NCI-H2107 treated with DMSO at 0.1 percent for 48 hours (cell line): ENCODE data around the gene SCN4A.
"Not testable (repeated sequence)": the region's sequence is repeated elsewhere in the genome, so short reads cannot be mapped to it uniquely, and the experiment has no call there.

Experiments
- DNase-seq: peaks from one replicate; lab custom pipeline; 2025; ENCODE audit not compliant: unreplicated experiment; lab: John Stamatoyannopoulos, UW

Gene SCN4A

DNA sequence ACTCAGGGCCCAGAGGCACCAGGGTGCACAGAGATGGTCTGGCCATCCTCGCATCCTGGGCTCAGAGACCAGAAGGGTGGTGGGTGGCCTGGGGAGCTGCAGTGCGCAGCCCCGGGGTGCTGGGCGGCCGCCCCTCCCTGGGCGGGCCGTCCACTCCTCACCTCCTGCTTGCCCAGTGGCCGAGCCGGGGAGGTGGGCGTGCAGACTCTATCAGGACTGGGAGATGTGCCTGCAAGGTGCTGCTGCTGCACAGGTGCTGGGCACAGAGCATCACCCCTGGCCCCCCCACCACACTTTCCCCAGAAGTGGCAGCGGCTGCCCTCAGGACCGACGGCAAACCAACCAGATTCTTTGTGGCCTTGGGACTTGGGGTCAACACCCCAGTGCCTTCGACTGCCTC lies at the start of gene SCN4A:
TSS of gene SCN4A (minus strand) at position 123 of the 400 bp plus-strand sequence. CDS start at position 46, 77 bp downstream.
- DNase-seq, result no peak

DNA sequence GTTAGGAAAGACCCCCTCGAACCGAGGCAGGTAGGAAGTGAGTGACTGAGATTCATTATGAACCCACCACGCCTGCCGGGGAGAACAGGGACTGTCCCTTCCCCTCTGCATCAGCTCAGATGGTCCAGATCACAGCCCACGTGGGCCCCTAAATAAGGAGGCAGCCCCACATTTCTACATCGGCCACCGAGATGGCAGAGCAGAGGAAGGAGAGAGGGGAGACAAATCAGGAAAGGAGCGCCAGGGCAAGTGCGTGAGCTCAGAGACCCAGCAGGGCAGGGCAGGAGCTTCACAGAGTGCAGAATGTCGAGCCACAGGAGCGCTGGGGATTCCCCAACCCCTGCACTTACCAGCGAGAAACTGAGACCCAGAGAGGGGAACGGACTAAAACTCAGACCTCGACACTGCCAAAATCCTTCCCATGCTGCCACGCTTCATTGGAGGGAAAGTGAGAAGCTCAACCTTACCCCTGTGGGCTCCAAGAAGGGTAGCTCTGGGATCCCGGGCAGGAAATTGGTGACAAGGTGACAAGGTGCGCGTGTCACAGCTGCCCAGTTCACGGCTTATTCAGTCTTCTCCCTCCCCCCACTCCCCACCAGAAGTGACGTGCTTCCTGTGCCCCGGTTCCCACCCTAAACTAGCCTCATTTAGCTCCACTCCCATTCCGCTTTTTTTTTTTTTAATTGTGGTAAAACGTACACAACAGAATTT lies 47.5 kb upstream of the SCN4A start, which contains the start of gene ICAM2:
TSS of gene ICAM2 (minus strand) at position 578 of the 711 bp plus-strand sequence. CDS start 13,942 bp downstream, outside the sequence.
- DNase-seq, result peak; percentile 10

DNA sequence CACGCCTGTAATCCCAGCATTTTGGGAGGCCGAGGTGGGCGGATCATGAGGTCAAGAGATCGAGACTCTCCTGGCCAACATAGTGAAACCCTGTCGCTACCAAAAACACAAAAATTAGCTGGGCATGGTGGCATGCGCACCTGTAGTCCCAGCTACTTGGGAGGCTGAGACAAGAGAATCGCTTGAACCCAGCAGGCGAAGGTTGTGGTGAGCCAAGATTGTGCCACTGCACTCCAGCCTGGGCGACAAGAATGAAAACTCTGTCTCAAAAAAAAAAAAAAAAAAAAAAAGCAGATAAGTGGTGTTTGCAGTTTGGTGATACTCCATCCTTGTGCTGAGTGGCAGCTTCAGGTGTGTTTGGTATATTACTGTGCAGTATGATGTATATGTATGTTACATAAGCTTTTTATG lies 46.8 kb upstream of the SCN4A start:
- DNase-seq, result not testable (repeated sequence)

DNA sequence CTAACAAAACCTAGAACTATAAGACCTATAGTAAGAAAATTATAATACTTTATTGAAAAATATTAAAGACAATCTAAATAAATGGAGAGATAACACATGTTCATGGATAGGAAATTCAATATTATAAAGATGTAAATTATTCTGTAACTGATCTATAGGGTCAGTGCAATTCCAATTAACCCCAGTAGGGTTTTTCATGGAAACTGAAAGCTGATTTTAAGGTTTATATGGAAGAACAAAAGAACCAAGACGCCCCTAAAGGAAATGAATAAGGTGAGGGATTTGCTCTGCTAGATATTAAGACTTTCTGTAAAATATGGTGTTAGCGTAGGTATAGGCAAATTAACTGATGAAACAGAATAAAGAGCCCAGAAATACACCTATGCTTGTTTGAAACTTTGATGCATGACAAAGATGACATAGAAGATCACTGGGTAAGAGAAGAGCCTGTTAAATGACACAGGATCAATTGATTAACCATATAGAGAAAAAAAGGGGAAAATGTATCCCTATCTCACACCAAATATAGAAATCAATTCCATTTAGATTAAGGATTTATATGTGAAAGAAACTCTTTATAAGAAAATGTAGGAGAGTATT lies 44.8 kb upstream of the SCN4A start:
- DNase-seq, result no peak

DNA sequence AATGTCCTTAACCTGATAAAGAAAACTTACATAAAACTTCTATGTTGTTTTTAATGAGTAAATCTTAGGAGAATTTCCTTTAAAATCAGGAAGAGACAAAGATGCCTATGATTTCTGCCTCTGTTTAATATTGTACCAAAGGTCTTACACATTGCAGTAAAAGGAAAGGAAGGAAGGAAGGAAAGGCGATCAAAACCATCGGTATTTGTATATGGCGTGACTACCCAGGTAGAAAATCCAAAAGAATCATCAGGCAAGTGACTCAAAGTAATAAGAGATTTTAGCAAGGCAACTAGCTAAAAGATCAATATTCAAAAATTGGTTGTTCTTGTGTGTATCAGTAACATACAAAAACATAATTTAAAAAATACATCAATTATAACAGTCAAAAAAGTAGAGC lies 44.3 kb upstream of the SCN4A start:
- DNase-seq, result no peak

DNA sequence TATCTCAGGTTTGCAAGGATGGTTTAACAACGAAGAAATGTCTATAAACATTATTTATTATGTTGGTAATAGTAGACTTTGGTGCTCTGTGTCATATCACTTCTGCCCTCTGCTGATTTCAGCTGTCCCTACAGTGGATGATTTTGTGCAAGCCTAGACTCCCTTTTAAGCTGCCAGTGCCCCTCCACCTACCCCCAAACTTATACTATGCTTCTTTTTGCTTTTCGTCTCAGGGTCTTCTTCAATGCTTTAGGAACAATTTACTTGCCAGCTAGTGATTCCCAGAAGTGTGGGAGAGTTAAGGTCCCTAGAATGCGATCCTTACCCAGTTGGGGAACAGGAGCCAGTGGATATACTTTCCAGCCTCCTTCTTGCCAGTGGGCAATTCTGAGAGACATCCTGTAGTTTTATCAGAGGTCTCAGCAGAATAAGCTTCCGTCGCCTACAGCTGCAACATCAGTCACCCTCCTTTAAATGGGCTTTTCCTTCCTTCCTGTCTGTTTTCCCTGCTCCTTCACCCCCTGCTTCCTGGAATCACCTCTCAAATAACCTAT lies 43.6 kb upstream of the SCN4A start:
- no peak for DNase-seq

DNA sequence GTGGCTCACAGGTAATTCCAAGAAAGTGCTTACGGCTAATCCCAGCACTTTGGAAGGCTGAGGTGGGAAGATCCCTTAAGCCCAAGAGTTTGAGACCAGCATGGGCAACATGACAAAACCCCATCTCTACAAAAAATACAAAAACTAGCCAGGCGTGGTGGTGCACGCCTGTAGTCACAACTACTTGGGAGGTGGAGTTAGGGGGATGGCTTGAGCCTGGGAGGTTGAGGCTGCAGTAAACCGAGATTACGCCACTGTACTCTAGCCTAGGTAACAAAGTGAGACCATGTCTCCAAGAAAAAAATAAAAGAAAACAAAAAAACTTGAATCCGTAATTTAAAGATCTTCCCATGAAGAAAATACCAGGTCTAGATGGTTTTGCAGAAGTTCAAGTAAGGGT lies 42.7 kb upstream of the SCN4A start:
- no peak for DNase-seq

DNA sequence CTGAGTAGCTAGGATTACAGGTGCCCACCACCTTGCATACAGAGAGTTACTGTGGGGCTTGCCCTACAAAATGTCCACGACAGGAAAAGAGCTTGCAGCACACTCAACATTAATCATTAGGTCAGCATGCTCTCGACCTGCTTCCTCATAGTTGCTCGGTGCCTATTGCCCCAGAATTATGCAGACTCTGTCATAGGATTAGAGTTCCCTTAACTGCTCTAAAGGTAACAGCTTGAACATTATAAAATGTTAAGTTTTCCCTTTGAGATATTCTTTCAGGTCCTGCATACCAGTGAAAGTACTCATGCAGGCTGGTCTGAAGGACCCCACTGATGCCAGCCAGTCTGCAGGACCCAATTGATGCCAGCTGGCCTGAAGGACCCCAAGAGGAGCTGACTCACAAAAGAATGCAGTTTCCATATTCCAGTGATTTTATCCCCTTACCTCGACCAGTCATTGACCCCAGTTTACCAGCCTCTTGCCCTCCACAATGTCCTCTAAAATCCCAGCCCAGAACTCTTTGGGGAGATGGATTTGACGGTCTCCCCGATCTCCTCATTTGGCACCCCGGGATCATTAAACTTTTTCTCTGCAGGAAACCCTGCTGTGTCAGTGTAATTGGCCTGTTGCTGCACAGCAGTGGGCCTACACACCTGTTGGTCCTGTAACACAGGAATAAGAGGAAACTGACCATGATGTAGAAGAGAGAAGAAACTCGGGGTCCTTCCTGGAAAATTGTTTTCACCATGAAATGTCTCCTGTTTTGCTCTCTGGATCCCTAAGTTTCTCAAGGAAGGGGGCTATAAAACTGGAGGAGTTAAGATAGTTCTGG lies 37.1 kb upstream of the SCN4A start:
- no peak for DNase-seq

DNA sequence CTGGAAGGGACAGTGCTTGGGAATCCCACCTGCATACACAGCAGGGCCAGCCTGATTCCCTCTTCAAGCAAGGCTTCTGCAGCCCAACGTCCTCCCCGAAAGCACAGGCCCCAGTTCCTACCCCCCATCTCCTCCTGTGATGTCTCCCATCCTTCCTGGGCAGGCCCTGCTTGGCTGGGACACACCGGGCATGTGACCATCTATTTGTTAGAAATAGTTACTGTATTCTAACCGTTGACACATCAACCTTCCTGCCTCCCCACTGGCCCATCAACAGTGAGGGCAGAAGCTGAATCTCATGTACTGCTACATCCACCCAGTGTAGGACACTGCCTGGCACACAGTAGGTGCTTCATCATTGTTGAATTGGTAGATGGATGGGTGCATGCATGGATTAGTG lies 36.1 kb upstream of the SCN4A start:
- no peak for DNase-seq

DNA sequence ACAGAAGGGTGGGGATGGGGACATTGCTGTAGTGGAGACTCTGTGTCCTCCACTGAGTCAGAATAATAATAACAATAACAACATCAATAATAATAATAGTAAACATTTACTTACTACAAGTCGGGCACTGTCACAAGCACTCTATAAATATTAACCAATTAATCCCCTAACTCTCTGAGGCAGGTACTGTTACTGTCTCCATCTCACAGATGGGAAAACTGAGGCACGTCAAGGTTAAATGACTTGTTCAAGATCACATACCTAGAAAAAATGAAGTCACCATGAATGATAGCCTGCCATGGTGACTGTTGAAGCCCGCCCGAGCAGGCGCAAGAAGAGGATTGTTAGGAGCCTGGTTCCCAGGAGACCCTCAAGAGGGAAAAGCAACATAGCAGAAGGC lies 35.6 kb upstream of the SCN4A start:
- no peak for DNase-seq

DNA sequence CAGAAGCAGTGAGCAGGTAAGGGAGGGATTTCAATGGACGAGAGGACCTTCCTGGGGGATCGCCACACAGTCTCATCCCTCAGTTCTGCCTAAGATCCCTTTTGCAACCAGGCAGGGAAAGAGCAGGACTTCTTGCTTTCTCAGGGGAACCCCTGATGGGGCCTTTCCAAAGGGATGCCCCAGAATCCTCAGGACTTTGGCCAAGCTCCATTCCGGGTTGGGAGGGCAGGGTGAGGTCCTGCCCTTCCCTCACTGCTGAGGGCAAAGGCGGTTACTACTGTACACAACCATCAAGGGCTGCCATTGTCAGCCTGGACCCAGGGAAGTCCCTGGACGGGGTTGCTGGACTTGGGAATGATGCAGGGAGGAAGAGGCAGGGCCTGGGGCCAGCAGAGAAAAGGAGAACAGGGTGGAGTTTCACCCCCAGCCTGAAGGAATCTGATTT lies 35.1 kb upstream of the SCN4A start:
- DNase-seq, result no peak

DNA sequence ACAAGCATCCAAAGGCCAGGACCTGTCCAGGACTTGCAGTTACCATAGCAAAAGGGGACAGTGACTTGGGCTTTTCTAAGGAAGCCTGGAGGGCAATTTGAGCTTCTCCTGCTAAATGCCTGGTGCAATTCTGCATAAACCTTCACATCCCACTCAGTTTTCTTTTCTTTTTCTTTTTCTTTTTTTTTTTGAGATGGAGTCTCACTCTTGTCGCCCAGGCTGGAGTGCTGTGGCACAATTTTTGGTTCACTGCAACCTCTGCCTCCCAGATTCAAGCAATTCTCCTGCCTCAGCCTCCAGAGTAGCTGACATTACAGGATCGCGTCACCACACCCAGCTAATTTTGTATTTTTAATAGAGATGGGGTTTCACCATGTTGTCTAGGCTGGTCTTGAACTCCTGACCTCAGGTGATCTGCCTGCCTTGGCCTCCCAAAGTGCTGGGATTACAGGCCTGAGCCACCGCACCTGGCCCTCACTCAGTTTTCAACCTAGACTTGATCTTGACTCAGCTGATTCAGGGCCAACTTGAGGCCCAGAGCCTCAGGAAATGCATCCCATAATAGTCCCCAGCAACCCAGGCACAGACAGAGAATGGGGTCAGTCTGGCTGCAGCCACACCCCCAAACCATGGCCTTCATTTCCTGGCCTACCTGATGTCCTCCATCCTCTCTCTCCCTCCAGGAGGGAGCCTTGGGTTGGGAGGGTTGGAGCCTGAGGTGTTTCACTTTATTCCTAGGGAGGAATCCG lies 34.5 kb upstream of the SCN4A start:
- DNase-seq, result not testable (repeated sequence)

DNA sequence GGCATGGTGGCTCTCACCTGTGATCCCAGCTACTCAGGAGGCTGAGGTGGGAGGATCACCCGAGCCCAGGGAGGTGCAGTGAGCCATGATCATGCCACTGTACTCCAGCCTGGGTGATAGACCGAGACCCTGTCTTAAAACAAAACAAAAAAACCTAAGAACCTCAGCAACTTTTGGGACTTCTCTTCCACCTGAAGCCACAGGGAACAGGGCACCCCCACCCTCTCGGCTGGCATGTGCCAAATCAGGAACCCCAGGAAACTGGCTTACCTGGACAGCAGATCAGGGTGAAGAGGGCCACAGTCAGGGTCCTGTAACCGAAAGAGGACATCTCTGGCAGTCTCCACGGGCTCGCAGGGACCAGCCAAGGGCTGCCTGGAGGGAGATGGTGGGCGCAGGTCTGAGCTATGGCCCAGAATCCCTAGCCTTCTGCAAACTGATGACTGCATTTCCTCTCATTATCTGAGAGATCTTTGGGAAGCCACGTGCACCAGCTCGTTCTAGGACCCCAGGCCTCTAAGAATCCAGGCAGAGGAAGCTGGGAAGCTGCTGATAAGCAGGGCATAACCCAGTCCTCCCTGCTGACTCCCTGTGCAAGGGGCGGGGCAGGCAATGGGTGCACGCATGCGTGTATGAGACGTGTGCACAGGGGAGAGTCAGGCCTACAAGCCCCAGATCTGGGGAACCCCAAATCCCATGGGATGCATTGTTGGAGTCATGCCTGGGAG lies 33.8 kb upstream of the SCN4A start:
- DNase-seq, result no peak

DNA sequence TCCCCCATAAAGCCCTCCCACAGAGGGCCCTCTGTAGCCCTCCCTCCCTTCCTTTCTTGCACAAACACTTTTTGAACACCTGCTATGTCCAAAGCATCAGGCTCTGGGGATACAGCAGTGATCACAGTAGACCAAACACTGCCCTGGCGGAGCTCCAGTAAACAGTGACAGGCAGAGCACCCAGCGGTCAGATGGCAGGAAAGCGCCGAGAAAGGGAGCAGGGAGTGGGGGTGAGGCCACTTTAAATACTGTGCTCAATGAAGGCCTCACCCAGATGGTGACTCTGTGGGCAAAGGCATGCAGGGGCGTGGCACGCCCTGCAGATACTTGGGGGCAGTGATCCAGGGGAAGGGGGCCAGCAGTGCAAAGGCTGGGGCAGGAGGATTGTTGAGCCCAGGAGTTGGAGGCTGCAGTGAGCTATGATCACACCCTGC lies 33.0 kb upstream of the SCN4A start:
- DNase-seq, result peak; percentile 69

DNA sequence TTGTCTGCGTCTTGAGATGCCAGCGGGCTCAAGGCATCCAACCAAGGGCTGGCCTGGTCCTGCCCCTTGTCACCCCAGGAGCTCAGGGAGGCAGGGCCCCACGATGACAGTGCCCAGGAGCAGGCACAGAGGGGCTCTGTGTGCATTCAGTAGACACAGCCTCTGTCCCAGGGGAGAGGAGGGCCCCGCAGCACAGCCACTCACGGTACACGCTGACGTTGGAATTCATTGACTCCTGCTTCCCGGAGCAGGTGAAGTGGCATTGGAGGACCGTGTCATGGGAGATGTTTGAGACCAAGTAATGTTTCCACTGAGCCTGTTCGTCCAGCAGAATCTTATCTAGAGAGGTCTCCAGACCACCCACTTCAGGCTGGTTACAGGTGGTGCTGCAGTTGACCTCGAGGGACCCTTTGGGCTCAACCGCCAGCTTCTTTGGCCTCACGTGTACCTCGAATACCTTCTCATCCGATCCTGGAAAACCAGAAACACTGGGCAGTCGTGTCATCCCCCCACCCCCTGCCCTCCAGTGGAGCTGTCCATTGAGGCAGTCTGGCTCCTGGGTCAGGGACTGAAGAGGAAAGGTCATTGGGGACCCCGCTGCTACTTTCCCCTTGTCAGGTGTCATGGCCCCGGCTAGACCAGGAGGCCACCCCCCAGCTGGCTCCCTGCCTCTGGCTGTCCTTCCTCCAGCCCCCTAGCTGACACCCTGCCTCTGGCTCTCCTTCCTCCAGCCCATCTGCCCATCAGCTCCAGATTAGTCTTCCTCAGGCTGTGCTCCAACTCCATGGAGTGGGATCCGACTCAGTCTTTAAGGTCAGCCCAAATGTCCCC lies 32.4 kb upstream of the SCN4A start:
- DNase-seq, result peak; percentile 29

DNA sequence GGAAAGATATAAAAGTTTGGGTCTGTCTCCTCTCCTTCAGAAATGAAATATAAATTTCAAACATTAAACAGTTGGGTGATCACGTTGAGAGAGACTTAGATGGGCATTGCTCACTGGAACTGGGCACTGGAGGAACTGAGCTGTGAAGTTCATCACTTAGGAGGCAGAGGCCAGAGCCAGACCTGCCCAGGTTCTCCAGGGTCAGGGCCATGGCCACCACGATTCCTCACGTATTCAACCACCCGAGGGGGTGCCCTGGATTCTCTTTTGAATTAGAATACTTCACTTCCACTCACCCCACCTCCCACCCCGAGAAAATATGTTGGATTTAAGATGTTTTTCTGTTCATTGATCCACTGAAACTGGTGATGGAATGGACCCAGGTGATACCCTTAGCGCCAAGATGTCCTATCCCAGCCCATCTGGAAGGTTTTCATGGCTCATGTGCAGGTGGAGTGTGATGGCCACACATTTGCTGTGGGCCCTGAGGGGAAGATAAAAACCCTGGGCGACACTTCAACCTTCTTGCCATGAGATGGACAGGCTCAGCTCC lies 31.6 kb upstream of the SCN4A start:
- DNase-seq, result no peak

DNA sequence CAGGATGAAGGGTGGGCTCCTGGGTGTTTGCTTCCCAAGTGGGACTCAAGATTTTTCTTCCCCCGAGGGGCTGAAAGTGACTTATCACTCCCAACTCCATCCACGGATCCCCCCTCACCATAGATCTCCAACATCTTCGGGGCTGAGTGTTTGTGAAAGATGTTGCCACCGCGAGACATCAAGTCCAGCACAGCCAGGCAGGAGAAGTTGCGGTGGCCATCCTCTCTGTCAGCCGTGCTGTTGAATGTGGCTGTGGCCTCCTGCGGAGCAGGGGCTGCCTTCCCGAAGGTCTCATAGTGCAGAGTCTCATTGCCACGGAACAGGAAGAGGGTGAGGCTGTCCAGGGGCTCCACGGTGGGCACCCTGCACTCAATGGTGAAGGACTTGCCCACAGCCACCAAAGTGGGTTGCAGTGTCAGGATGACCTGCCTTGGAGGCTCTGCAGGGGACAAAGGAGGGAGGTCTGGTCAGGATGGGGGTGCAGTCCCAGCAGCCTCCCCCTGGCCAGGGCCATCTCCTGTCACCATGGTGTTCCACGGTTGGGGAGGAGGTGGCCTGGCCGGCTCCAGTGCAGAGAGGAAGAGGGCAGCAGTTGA lies 30.9 kb upstream of the SCN4A start:
- no peak for DNase-seq
